Measurements from ENCODE around the gene SLC43A3.

DNA sequence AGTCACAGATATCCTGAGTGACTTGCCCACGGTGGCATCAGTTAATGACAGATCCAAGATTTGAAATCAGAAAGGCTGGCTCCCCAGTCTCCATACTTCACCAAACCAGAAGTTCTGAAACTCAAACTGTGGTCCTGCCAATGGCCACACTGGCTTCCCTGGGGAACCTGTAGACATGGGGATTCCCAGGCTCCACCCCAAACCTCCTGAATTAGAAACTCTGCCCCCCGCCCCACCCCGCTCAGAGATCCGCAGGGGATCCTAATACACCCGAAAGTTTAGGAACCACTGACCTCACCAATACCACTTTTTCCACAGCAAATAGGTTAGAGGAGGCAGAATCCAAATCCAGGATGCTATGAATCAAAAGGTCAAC lies 48.7 kb upstream of the SLC43A3 start:
- TF ChIP-seq, protein P1, sequence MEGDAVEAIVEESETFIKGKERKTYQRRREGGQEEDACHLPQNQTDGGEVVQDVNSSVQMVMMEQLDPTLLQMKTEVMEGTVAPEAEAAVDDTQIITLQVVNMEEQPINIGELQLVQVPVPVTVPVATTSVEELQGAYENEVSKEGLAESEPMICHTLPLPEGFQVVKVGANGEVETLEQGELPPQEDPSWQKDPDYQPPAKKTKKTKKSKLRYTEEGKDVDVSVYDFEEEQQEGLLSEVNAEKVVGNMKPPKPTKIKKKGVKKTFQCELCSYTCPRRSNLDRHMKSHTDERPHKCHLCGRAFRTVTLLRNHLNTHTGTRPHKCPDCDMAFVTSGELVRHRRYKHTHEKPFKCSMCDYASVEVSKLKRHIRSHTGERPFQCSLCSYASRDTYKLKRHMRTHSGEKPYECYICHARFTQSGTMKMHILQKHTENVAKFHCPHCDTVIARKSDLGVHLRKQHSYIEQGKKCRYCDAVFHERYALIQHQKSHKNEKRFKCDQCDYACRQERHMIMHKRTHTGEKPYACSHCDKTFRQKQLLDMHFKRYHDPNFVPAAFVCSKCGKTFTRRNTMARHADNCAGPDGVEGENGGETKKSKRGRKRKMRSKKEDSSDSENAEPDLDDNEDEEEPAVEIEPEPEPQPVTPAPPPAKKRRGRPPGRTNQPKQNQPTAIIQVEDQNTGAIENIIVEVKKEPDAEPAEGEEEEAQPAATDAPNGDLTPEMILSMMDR (IDR thresholded peaks at IDR 0.05) = no peak
- TF ChIP-seq POLR2AphosphoS5 (IDR thresholded peaks at IDR 0.05; ENCODE audit: insufficient read depth in 1 of 2, low read depth in 1 of 2) (no peak), POLR2A (IDR thresholded peaks at IDR 0.05) (no peak)

All from vagina (tissue), 2 donors.